ENCODE data around the gene ASXL2.
"Not testable (repeated sequence)": the region's sequence is repeated elsewhere in the genome, so short reads cannot be mapped to it uniquely, and the experiment has no call there.

Gene ASXL2

DNA sequence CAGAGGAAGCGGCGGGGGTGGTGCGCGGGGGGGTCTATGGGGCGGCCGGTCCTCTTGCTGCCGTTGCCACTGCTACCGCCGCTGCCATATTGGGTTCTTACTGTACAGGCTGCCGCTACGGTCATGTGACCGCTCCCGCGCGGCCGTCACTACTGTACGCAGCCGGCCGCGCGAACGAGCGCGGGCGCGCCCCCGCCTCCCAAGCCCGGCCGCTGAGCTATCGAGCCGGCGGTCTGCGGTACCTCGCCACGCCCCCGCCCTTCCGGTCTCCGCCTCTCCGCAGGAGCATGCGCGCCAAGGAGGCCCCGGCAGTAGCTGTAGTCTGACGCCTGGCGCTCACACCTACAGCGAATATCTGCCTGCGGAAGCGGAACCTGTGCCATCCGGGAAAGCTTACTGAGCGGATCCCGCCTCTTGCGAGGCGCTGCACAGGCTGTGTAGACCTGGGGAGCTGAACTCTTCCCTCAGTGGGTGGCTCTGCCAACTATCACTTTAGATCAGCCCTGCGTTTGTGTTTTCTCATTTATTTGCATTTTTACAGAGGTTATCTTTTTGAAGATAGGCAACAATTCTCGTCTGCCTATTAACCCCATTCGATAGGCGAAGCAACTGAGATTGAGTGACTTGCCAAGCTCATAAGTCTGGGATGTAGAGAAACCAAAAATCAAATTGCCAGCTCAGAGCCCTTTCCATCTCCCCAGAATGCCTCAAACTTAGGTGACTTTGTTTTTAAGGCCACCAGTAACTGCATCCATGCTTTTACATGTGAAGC lies at the start of gene ASXL2:
Gene ASXL2, minus strand, starts transcription at position 127 of the 772 bp plus-strand sequence. CDS start 265 bp downstream, outside the sequence.
- in situ Hi-C loops (cut with MboI; ENCODE audit: low pct_unique_long_range_greater_than_20kb, low sequenced_read_pairs): no loop called here

DNA sequence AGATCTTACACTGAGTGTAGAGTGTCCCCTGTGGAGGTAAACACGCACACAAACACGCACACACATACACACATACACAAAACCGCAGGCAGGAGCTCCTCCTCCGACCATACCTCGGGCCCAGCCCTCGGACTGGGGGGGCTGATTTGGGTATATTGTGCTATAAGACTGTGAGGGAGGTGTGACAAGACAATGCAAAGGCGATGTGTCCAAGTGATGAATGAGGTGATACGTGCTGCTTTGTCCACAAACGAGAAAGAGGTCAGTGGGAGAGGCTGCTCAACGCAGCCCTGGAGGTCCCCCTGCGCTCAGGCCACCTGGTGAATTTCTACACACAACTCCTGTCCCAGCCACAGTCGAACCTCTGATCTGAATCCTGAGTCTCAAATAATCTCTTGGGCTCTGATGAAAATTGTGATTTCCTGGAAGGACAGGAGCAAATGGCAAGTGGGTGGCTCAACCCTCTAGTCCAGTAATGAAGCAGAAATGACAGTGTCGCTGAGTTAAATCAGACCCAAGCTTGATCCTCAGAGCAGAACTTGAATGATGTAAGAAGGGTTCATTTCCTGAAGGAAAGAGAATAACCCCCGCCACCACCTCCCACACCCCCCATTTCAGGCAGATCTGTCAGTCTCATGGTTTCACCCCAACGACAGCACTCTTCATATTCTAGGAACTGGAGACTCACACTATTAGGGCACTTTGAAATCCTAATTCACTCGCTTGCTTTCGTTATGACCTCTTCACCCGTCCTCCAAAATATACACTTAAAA lies 48.9 kb upstream of the ASXL2 start:
- no peak for DNase-seq
- in situ Hi-C loops (cut with MboI; ENCODE audit: low pct_unique_long_range_greater_than_20kb, low sequenced_read_pairs): no loop called here

More for the DNA sequence above, at the start of gene ASXL2:
- peak; percentile 98 for DNase-seq

DNA sequence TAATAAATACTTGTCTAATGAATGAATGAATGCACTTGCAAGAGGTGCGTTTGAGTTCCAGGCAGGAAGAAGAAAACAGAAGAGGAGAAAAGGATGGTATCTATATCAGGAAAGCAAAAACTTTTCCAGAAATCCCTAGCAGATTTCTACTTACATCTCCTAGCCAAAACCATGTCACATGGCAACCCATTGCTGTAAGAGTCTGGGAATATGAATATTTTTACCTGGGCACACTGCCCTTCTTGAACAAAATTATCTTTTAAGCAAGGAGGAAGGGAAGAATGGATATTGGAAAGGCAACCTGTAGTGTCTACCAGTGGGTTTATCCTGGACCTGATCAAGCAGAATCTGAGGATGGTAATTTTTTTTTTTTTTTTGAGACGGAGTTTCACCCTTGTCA lies 44.2 kb upstream of the ASXL2 start:
- DNase-seq: no peak
- in situ Hi-C loops (cut with MboI; ENCODE audit: low pct_unique_long_range_greater_than_20kb, low sequenced_read_pairs): no loop called here

DNA sequence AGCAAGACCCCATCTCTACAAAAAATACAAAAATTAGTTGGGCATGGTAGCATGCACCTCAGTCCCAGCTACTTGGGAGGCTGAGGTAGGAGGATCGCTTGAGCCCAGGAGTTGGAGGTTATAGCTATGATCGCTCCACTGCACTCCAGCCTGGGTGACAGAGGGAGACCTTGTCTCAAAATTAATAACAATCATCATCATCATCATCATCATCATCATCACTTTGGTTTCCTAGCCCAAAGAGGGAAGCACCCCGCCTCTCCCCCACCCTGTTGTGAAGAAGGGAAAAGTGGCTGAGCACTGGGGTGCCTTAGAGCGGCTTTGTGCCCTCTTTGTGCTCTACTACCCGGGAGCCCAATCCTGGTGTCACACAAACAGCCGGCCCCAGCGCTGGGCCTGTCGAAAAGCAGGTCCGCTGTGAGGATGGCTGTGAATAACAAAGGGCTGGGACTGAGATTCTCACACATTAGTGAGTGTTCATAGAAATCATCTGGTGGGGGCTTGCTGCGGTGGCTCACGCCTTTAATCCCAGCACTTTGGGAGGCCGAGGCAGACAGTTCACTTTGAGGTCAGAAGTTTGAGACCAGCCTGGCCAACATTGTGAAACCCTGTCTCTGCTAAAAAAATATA lies 42.6 kb upstream of the ASXL2 start:
- in situ Hi-C loops (cut with MboI; ENCODE audit: low pct_unique_long_range_greater_than_20kb, low sequenced_read_pairs): no loop called here
- DNase-seq: no peak

DNA sequence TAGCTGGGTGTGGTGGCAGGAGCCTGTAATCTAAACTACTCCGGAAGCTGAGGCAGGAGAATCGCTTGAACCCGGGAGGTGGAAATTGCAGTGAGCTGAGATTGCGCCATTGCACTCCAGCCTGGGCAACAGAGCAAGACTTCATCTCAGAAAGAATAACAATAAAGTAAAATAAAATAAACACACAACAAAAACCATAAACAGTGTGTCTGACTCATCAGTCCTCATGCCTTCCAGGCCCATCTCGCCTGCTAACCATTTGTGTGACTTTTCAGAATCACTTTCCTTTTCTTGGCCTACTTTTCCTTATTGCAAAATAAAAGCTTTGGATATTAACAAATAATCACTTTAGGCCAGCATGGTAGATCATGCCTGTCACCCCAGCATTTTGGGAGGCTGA lies 42.0 kb upstream of the ASXL2 start:
- no peak for DNase-seq

GRCh38 chr2:25917832-25918231 lies 39.5 kb upstream of the ASXL2 start:
- DNase-seq: no peak
- in situ Hi-C loops (cut with MboI; ENCODE audit: low pct_unique_long_range_greater_than_20kb, low sequenced_read_pairs): no loop called here

More for the DNA sequence above, 42.0 kb upstream of the ASXL2 start:
- in situ Hi-C loops (cut with MboI; ENCODE audit: low pct_unique_long_range_greater_than_20kb, low sequenced_read_pairs): no loop called here

DNA sequence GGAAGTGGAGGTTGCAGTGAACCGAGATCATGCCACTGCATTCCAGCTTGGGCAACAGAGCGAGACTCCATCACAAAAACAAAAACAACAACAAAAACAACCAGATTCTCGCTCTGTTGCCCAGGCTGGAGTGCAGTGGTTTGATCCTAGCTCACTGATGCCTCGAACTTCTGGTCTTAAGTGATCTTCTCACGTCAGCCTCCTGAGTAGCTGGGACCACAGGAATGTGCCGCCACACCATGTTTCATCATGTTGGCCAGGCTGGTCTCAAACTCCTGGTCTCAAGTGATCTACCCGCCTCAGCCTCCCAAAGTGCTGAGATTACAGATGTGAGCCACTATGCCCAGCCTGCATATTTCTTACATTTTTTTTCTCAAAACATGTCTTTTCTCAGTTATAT lies 39.1 kb upstream of the ASXL2 start:
- DNase-seq: peak; percentile 11
- in situ Hi-C loops (cut with MboI; ENCODE audit: low pct_unique_long_range_greater_than_20kb, low sequenced_read_pairs): not testable (repeated sequence)

DNA sequence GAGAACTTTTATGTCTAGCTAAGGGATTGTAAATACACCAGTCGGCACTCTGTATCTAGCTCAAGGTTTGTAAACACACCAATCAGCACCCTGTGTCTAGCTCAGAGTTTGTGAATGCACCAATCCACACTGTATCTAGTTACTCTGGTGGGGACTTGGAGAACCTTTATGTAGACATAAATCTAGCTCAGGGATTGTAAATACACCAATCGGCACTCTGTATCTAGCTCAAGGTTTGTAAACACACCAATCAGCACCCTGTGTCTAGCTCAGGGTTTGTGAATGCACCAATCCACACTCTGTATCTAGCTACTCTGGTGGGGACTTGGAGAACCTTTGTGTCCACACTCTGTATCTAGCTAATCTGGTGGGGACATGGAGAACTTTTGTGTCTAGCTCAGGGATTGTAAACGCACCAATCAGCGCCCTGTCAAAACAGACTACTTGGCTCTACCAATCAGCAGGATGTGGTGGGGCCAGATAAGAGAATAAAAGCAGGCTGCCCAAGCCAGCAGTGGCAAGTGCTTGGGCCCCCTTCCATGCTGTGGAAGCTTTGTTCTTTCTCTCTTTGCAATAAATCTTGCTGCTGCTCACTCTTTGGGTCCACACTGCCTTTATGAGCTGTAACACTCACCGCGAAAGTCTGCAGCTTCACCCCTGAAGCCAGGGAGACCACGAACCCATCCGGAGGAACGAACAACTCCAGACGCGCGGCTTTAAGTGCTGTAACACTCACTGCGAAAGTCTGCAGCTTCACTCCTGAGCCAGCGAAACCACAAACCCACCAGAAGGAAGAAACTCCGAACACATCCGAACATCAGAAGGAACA lies 37.9 kb upstream of the ASXL2 start:
- peak; percentile 82 for DNase-seq
- in situ Hi-C loops (cut with MboI; ENCODE audit: low pct_unique_long_range_greater_than_20kb, low sequenced_read_pairs): not testable (repeated sequence)

DNA sequence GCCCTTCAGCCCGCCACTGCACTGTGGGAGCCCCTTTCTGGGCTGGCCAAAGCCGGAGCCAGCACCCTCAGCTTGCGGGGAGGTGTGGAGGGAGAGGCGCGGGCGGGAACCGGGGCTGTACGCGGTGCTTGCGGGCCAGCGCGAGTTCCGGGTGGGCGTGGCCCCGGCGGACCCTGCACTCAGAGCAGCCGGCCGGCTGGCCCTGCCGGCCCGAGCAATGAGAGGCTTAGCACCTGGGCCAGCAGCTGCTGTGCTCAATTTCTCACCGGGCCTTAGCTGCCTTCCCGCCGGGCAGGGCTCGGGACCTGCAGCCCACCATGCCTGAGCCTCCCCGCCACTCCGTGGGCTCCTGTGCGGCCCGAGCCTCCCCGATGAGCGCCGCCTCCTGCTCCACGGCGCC lies 37.1 kb upstream of the ASXL2 start:
- DNase-seq; in situ Hi-C loops (cut with MboI; ENCODE audit: low pct_unique_long_range_greater_than_20kb, low sequenced_read_pairs): not testable (repeated sequence)

GRCh38 chr2:25913696-25913973 lies 35.3 kb upstream of the ASXL2 start:
- DNase-seq; in situ Hi-C loops (cut with MboI; ENCODE audit: low pct_unique_long_range_greater_than_20kb, low sequenced_read_pairs): not testable (repeated sequence)

DNA sequence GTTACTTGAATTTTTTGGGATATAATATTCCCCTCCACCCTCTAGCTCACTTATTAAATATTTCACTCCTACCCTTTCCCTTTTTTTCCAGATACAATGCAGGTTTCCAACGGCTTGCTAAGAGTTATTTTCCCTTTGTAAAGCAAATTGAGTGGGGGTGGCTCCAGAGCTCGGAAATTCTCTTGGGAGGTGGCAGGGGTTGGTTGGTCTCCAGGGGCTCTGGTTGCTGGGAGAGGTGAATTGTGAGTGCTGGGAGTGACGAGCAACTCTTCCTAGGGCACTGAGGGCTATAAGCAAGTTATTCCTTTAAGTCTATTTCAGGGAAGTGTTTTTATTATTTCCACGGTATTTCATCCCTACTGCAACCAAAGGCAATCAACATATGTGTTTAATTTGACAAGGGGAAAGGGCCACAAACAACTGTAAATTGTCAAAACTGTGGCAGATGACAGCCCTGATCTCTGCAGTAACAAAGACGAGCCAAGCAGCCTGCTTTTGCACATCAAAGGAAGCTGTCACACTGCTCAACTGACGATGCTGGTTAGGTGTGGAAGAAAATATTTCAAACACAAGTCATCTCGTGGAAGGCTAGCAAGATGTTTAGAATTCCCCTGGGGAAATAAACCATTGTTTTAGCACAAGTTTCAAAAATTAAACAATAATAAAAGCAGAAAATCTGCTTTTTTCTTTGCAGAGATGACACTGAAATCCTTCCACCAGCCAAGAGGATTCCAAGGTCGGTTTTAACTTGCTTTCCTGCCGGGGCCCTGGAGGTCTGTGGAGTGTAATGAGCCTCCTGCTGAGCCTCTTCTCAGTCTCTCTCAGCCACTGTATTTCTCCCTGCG lies 34.8 kb upstream of the ASXL2 start:
- in situ Hi-C loops (cut with MboI; ENCODE audit: low pct_unique_long_range_greater_than_20kb, low sequenced_read_pairs): no loop called here
- DNase-seq: no peak

DNA sequence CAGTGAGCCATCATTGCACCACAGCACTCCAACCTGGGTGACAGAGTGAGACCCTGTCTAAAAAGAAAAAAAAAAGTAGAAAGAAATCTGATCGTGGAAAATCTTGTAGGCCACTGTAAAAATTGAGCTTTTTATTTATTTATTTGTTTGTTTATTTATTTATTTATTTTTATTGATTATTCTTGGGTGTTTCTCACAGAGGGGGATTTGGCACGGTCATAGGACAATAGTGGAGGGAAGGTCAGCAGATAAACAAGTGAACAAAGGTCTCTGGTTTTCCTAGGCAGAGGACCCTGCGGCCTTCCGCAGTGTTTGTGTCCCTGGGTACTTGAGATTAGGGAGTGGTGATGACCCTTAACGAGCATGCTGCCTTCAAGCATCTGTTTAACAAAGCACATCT lies 31.3 kb upstream of the ASXL2 start:
- DNase-seq; in situ Hi-C loops (cut with MboI; ENCODE audit: low pct_unique_long_range_greater_than_20kb, low sequenced_read_pairs): not testable (repeated sequence)

DNA sequence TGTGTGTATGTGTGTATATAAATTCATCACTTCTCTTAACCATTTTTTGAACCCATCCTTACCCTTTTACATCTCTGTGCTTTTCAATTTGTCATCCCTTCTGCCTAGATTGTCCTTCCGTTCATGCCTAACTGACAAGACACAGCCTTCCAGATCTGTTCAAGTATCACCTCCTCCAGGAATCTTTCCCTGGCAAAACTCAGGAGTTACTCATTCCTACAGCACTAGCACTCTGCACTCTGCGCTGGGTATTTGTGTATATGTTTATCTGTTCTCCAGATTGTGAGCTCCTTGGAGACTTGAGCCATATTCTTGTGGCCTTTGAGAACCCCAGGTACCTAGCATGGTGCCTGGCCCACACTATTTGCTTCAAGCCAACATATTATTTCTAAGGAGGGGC lies 26.8 kb upstream of the ASXL2 start:
- DNase-seq: no peak
- in situ Hi-C loops (cut with MboI; ENCODE audit: low pct_unique_long_range_greater_than_20kb, low sequenced_read_pairs): no loop called here

- DNase-seq: no peak
- in situ Hi-C loops (cut with MboI; ENCODE audit: low pct_unique_long_range_greater_than_20kb, low sequenced_read_pairs): no loop called here
Observed at GRCh38 chr2:25903216-25903776, 25.0 kb upstream of the ASXL2 start.

GRCh38 chr2:25899404-25899970 lies 21.2 kb upstream of the ASXL2 start:
- in situ Hi-C loops (cut with MboI; ENCODE audit: low pct_unique_long_range_greater_than_20kb, low sequenced_read_pairs): no loop called here
- no peak for DNase-seq

- in situ Hi-C loops (cut with MboI; ENCODE audit: low pct_unique_long_range_greater_than_20kb, low sequenced_read_pairs): no loop called here
- peak; percentile 36 for DNase-seq
Observed at GRCh38 chr2:25897506-25897905, 19.2 kb upstream of the ASXL2 start.

GRCh38 chr2:25896308-25896707 lies 18.0 kb upstream of the ASXL2 start:
- in situ Hi-C loops (cut with MboI; ENCODE audit: low pct_unique_long_range_greater_than_20kb, low sequenced_read_pairs); DNase-seq: not testable (repeated sequence)

DNA sequence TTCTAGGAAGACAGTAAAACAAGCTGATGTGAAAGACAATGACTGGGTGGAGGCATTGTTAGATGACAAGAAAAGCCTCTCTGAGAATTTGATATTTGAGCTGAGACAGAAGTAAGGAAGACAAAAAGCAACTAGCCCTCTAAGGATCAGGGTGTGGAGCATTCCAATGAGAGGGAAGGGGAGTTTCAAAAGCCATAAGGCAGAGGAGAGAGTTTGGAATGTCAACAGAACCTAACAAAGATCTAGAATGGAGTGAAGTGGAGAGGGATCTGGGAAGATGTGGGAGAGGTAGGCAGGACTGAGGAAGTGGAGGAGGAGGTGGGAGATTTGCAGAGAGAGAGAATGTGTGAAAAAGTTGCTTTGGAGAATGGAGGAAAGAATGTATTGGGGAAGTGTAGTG lies 17.3 kb upstream of the ASXL2 start:
- no peak for DNase-seq
- in situ Hi-C loops (cut with MboI; ENCODE audit: low pct_unique_long_range_greater_than_20kb, low sequenced_read_pairs): no loop called here

All from KBM-7 (cell line).